Fibroblast of pulmonary artery (primary cell): ENCODE results near the gene CUBN.

Experiments used
- DNase-seq: peaks from one replicate; pipeline ENCODE4 v3.0.0-alpha.2; 2010; ENCODE audit warnings: low read depth
- H3K4me3 ChIP-seq: replicated peaks from 2 replicates; pipeline ENCODE4 v1.5.1; 2011; ENCODE audit warnings: low read depth, mild to moderate bottlenecking, control low read depth, low read length, moderate library complexity
- TF ChIP-seq, protein P1 (sequence below): IDR thresholded peaks from 2 replicates; pipeline ENCODE4 v1.5.1; 2011; ENCODE audit warnings: mild to moderate bottlenecking, control low read depth, low read length, inconsistent platforms; ENCODE audit errors: missing control alignments

The CUBN gene

DNA sequence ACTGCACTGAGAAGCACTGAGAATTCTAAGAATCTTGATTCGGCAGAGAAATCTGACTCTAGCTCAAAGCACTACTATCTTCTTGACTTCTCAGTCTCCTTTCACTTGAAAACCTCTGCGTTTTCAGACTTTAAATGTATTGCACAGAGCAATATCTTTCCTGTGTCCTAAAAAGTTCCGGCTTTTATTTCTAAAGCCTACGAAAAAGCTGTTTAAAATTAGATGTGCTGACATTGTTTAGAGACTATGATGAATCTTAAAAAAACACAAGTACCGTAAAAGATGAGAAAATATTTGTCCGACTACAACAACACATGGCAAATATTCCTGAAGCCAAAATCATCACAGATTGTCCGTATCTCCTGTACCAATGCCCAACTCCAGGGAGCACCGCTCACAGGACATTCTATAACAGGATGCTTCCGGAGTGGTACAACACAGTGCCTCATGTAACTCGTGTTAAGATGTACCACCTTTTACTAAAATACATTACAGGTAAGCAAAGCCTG lies 136.9 kb downstream of the CUBN start:
- TF ChIP-seq, protein P1, sequence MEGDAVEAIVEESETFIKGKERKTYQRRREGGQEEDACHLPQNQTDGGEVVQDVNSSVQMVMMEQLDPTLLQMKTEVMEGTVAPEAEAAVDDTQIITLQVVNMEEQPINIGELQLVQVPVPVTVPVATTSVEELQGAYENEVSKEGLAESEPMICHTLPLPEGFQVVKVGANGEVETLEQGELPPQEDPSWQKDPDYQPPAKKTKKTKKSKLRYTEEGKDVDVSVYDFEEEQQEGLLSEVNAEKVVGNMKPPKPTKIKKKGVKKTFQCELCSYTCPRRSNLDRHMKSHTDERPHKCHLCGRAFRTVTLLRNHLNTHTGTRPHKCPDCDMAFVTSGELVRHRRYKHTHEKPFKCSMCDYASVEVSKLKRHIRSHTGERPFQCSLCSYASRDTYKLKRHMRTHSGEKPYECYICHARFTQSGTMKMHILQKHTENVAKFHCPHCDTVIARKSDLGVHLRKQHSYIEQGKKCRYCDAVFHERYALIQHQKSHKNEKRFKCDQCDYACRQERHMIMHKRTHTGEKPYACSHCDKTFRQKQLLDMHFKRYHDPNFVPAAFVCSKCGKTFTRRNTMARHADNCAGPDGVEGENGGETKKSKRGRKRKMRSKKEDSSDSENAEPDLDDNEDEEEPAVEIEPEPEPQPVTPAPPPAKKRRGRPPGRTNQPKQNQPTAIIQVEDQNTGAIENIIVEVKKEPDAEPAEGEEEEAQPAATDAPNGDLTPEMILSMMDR, result no peak
- DNase-seq, result no peak
- H3K4me3 ChIP-seq, result peak overlapping the region; percentile 30

DNA sequence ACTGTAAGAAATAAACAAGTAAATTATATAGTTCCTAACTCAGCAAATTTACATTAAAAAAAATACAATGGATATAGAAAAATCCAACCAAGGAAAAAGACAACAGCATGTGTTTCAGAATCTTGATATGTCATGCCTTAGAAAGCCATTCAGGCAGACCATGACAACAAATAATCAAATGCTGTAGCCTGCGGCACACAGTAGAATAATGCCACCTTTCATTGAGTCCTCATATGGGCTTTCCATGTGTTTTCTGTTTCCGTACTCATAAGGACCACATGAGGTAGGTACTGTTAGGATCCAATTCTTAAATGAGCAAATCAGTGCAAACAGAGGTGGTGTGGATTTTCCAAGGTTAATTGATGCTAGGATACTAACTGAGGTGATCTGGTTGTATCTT lies 138.6 kb downstream of the CUBN start:
- TF ChIP-seq, protein P1, result no peak
- no peak overlapping the region for H3K4me3 ChIP-seq
- no peak for DNase-seq

DNA sequence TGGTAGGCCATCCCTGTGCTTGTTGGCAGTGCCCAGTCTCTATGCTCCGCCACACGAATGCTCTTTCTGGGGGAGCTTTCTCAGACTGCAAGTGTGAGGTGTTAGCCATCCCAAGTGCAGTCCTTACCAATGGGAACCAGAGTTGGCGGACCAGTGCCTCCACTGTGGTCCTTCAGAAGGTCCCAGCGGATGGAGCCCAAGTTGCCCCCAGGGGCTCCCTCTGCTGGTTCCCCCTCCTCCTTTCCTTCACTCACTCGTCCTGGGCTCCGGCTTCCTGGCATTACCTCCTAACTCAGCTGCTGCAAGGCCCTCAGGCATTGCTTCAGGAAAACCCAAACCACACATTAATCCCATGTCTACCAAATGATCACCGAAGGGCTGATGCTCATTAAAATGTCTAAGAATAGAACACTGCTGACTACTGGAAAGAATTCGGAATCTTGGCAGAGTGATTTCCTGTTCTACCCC lies 139.8 kb downstream of the CUBN start:
- H3K4me3 ChIP-seq, result no peak overlapping the region
- DNase-seq, result no peak
- TF ChIP-seq, protein P1, result no peak

DNA sequence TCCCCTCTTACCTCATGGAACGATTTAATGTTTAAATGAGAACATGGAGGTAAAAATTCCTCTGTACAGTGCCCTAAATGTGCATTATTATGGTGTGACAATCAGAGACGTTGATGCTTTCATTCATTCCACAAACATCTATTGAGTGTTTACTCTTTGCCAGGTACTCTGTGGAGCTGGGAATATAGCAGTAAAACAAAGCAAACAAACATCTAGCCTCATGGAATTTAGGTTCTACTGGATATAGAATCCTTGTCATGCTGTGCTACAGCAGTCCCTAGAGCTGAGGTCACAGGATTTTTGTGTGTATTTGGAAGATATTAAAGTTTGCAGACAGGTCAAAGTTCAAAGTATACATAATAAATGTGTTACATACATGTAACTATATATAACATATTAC lies 140.7 kb downstream of the CUBN start:
- DNase-seq, result no peak
- H3K4me3 ChIP-seq, result no peak overlapping the region
- TF ChIP-seq, protein P1, result no peak

DNA sequence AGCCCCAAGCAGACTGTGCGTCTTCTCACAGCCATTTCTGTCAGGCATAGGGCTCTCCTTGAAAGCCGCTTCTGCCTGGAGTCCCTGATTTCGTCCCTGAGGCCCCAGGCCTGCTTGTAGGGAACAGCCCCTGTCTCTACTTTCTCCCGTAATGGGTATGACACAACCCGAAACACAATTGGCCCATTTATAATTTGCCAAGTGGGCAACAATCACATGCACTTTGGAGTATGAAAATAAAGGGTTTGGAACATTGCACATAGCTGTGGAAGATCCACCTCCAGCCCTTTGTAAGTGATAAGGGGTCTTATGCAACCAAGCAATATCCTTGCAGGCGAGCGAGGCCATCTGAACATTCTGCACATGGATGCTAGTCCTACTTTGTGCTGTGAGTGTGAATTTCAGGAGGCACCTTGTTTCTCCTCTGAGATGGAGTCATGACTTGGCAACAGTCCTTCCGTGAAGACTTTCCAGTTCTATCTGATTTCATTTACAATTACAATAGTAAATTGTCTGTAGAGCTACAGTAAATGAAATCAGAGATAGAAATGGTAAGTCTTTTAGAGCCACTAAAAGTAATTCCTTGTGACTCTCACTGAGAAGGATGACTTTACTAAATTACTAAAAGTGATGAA lies 141.5 kb downstream of the CUBN start:
- DNase-seq, result no peak
- TF ChIP-seq, protein P1, result no peak
- H3K4me3 ChIP-seq, result no peak overlapping the region

DNA sequence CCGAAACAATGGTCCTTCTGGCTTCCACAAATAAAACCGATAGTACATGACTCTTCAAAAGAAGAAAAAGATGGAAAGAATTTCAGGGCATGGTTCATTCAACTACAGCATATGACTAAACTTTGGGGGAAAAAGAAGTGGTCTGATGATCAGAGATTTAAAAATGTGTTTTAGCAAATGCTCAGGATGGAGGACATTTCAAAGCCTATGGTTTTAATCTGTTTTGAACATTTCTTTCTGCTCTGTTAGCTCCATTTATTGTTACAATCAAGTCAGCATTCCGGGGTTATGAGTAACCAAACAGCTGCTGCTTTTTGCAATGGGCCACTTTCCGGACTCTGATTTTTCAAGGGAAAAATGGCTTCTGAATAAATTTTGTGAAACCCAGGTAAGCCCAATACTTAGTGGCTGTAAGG lies 142.4 kb downstream of the CUBN start:
- H3K4me3 ChIP-seq, result no peak overlapping the region
- DNase-seq, result peak; percentile 81
- TF ChIP-seq, protein P1, result no peak

DNA sequence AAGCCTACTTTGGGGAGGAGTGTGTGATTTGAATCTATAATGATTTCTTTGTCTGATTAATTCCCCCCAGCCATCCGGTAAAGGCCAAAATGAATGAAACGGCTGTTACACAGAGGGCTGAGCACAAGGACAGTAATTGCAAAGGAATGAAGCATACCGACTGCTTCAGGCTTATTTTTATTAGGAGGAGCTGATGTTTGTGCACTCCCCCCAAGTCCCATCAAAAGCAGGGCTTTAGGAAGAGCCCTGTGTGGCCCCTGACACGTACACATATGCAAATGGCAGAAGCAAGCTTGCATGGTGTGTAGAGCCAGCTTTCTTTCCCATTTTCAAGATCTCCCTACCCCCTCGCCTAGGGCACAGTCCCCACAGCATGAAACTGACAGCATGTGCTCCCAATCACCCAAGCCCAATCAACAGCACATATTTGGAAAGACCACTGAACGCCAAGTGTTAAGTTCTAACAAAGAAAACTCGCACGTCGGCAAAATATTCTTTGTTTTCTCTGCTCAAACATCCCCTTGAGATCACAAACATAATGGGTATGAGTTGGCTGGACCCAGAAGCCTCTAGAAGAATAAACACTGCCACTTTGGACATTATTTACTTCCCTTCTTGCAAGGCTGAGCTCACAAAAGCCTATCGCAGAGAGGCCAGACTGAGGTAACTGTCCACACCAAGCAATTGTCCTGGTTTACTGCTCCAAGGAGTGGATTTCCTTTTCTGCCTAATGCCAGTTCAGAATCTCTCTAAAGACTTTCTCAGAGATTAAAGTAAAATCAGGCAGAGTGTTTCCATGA lies 143.0 kb downstream of the CUBN start:
- DNase-seq, result peak; percentile 58
- no peak overlapping the region for H3K4me3 ChIP-seq
- TF ChIP-seq, protein P1, result no peak
